Measurements from ENCODE around the gene SPOCD1.

SPOCD1 gene

GRCh38 chr1:31799895-31800673 lies 15.7 kb downstream of the SPOCD1 start:
- DNase-seq (ENCODE audit: low read depth): no peak

- no peak for DNase-seq (ENCODE audit: low read depth)
Measured at GRCh38 chr1:31799196-31799894, 16.5 kb downstream of the SPOCD1 start.

GRCh38 chr1:31798433-31799195 lies 17.2 kb downstream of the SPOCD1 start:
- no peak for DNase-seq (ENCODE audit: low read depth)

- DNase-seq (ENCODE audit: low read depth): no peak
Measured at GRCh38 chr1:31798086-31798432, 17.8 kb downstream of the SPOCD1 start.

GRCh38 chr1:31797216-31797615 lies 18.6 kb downstream of the SPOCD1 start:
- no peak for DNase-seq (ENCODE audit: low read depth)

- no peak for DNase-seq (ENCODE audit: low read depth)
Measured at GRCh38 chr1:31796707-31797106, 19.1 kb downstream of the SPOCD1 start.

- DNase-seq (ENCODE audit: low read depth): no peak
Measured at GRCh38 chr1:31795801-31796621, 19.8 kb downstream of the SPOCD1 start.

- no peak for DNase-seq (ENCODE audit: low read depth)
Measured at GRCh38 chr1:31795096-31795675, 20.6 kb downstream of the SPOCD1 start.

GRCh38 chr1:31793586-31794285 lies 22.1 kb downstream of the SPOCD1 start:
- DNase-seq (ENCODE audit: low read depth): no peak

GRCh38 chr1:31793086-31793485 lies 22.7 kb downstream of the SPOCD1 start:
- DNase-seq (ENCODE audit: low read depth): no peak

- DNase-seq (ENCODE audit: low read depth): no peak
Measured at GRCh38 chr1:31792541-31792940, 23.3 kb downstream of the SPOCD1 start.

- no peak for DNase-seq (ENCODE audit: low read depth)
Measured at GRCh38 chr1:31792116-31792515, 23.7 kb downstream of the SPOCD1 start.

- DNase-seq (ENCODE audit: low read depth): no peak
Measured at GRCh38 chr1:31791131-31791858, 24.5 kb downstream of the SPOCD1 start.

GRCh38 chr1:31790641-31791091 lies 25.2 kb downstream of the SPOCD1 start:
- DNase-seq (ENCODE audit: low read depth): no peak

- DNase-seq (ENCODE audit: low read depth): no peak
Measured at GRCh38 chr1:31790140-31790539, 25.7 kb downstream of the SPOCD1 start.

- peak; percentile 80 for DNase-seq (ENCODE audit: low read depth)
Measured at GRCh38 chr1:31789259-31790065, 26.4 kb downstream of the SPOCD1 start.

GRCh38 chr1:31788825-31789256 lies 27.0 kb downstream of the SPOCD1 start:
- DNase-seq (ENCODE audit: low read depth): no peak

- DNase-seq (ENCODE audit: low read depth): peak; percentile 73
Measured at GRCh38 chr1:31788138-31788824, 27.5 kb downstream of the SPOCD1 start.

GRCh38 chr1:31787786-31788137 lies 28.1 kb downstream of the SPOCD1 start:
- DNase-seq (ENCODE audit: low read depth): no peak
